ENCODE data around the gene CCDC136.

CCDC136 gene

DNA sequence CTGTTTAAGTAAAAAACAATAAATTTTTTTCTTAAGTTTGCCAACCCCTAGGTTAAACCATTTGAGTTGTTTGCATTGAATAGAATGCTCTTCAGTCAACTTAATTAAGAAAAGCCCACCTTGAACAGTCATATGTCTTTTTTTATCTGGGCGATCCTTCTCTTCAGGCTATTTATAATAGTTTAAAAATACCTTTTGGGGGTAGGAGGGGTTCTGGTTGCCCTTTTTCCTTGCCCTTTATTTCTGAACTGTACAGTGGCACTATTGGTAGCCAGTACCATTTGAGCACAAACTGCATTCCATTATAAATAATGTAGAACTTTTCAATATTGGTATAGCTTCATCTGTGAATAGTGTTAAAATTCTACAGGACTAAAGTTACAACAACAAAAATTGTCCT is 39.5 kb upstream of the CCDC136 start:
- no peaks in the 10 kb centered on the region for H3K4me1 ChIP-seq (ENCODE audit: insufficient read depth, insufficient read length)
- H3K27me3 ChIP-seq (ENCODE audit: insufficient read depth, insufficient read length), result no peaks in the 10 kb centered on the region
- H3K9me3 ChIP-seq (ENCODE audit: insufficient read depth, low read length), result no peaks in the 10 kb centered on the region
- H3K4me3 ChIP-seq (ENCODE audit: insufficient read length, low read depth), result no peak overlapping the region
- TF ChIP-seq YY1 (IDR thresholded peaks at IDR 0.05; ENCODE audit: insufficient read depth, insufficient read length) (no peak), ZNF274 (IDR thresholded peaks at IDR 0.05; ENCODE audit: low read depth, low read length) (no peak), SUZ12 (IDR thresholded peaks at IDR 0.05; ENCODE audit: extremely low read depth, insufficient read depth, insufficient read length) (no peak)
- peaks cover 89% of the 10 kb centered on the region for H3K36me3 ChIP-seq (ENCODE audit: insufficient read depth, insufficient read length, low read length)
- no peak for DNase-seq (ENCODE audit: low read depth, low spot score)
- H3K9ac ChIP-seq (ENCODE audit: insufficient read length, low read depth), result no peak overlapping the region

- Histone ChIP-seq H3K4me1 (ENCODE audit: insufficient read depth, insufficient read length) (no peaks in the 10 kb centered on the region), H3K9me3 (ENCODE audit: insufficient read depth, low read length) (no peaks in the 10 kb centered on the region), H3K36me3 (ENCODE audit: insufficient read depth, insufficient read length, low read length) (peaks cover 83% of the 10 kb centered on the region), H3K9ac (ENCODE audit: insufficient read length, low read depth) (no peak overlapping the region), H3K27me3 (ENCODE audit: insufficient read depth, insufficient read length) (no peaks in the 10 kb centered on the region), H3K4me3 (ENCODE audit: insufficient read length, low read depth) (no peak overlapping the region)
- no peak for DNase-seq (ENCODE audit: low read depth, low spot score)
- TF ChIP-seq SUZ12 (IDR thresholded peaks at IDR 0.05; ENCODE audit: extremely low read depth, insufficient read depth, insufficient read length) (no peak), YY1 (IDR thresholded peaks at IDR 0.05; ENCODE audit: insufficient read depth, insufficient read length) (no peak), ZNF274 (IDR thresholded peaks at IDR 0.05; ENCODE audit: low read depth, low read length) (no peak)
Observed at GRCh38 chr7:128755075-128755818, 36.5 kb upstream of the CCDC136 start.

DNA sequence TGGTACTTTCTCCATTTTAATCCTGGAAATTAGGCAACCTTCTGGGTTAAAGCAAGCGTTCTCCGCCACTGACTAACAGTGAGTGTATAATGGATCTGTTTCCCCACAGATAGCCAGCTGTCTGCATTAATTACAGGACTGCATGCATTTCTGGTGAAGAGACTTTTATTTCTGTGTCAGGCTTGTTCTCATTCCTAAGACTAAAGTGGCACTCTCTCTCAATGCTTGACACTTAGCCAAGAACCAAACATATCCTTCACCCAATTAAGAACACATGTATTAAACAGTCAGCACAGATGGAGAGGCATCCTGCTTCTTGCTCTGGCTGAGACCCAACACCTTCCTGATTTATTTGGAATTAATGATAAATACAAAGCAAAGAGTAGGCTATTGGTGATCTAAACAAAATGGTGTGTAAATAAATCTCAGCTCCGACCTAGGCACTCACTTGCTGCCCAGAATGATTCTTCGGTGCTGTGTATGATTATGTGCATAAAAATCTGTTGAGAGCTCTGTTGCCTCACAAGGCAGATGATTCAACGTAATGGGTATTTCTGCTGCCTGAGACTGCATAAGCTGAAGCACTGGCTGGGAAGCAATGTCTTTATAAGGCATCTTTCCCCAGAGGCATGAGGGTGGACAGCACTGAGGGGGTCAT is 35.8 kb upstream of the CCDC136 start:
- Histone ChIP-seq H3K9me3 (ENCODE audit: insufficient read depth, low read length) (no peaks in the 10 kb centered on the region), H3K4me3 (ENCODE audit: insufficient read length, low read depth) (no peak overlapping the region), H3K36me3 (ENCODE audit: insufficient read depth, insufficient read length, low read length) (peaks cover 81% of the 10 kb centered on the region), H3K27me3 (ENCODE audit: insufficient read depth, insufficient read length) (no peaks in the 10 kb centered on the region), H3K9ac (ENCODE audit: insufficient read length, low read depth) (no peak overlapping the region), H3K4me1 (ENCODE audit: insufficient read depth, insufficient read length) (no peaks in the 10 kb centered on the region)
- TF ChIP-seq SUZ12 (IDR thresholded peaks at IDR 0.05; ENCODE audit: extremely low read depth, insufficient read depth, insufficient read length) (no peak), ZNF274 (IDR thresholded peaks at IDR 0.05; ENCODE audit: low read depth, low read length) (no peak), YY1 (IDR thresholded peaks at IDR 0.05; ENCODE audit: insufficient read depth, insufficient read length) (no peak)
- DNase-seq (ENCODE audit: low read depth, low spot score), result no peak

DNA sequence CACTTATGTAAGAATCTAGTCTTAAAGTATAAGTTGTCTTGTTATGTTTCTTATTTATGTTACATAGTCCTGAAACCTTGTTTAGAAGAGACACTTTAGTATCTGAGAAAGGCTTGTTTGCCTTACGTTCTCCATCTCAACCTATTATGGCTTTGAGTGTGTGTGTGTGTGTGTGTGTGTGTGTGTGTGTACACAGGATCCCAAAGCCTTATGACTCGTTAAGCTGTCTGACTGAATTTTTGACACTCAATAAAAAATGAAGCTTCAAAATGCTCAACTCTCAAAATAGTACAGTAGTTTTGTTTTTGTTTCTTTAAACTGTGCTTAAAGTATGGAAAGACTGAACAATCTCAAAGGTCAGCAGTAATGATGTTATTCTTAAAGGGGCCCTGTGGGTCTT is 34.6 kb upstream of the CCDC136 start:
- Histone ChIP-seq H3K4me3 (ENCODE audit: insufficient read length, low read depth) (no peak overlapping the region), H3K9ac (ENCODE audit: insufficient read length, low read depth) (no peak overlapping the region), H3K27me3 (ENCODE audit: insufficient read depth, insufficient read length) (no peaks in the 10 kb centered on the region), H3K36me3 (ENCODE audit: insufficient read depth, insufficient read length, low read length) (peaks cover 81% of the 10 kb centered on the region), H3K9me3 (ENCODE audit: insufficient read depth, low read length) (no peaks in the 10 kb centered on the region), H3K4me1 (ENCODE audit: insufficient read depth, insufficient read length) (no peaks in the 10 kb centered on the region)
- TF ChIP-seq SUZ12 (IDR thresholded peaks at IDR 0.05; ENCODE audit: extremely low read depth, insufficient read depth, insufficient read length) (no peak), ZNF274 (IDR thresholded peaks at IDR 0.05; ENCODE audit: low read depth, low read length) (no peak), YY1 (IDR thresholded peaks at IDR 0.05; ENCODE audit: insufficient read depth, insufficient read length) (no peak)
- no peak for DNase-seq (ENCODE audit: low read depth, low spot score)

DNA sequence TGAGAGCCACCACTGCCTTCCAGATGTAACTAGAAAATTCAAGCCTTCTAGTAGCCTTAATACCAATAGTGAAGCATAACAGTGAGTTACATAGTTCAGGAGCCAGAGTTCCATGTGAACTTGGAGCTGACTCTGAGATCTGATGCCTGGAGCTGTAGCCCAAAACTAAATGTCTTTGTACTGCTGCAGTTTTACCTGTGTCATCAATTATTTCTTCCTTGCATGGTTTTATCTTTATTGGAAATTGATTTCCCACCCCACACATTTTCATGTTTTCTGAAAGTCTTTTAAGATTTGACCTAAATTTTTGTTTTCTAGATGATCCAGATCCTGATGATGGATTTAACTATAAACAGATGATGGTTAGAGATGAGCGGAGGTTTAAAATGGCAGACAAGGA is 33.2 kb upstream of the CCDC136 start:
- H3K9ac ChIP-seq (ENCODE audit: insufficient read length, low read depth), result no peak overlapping the region
- H3K4me3 ChIP-seq (ENCODE audit: insufficient read length, low read depth), result no peak overlapping the region
- no peak for DNase-seq (ENCODE audit: low read depth, low spot score)
- TF ChIP-seq YY1 (IDR thresholded peaks at IDR 0.05; ENCODE audit: insufficient read depth, insufficient read length), result no peak
- TF ChIP-seq SUZ12 (IDR thresholded peaks at IDR 0.05; ENCODE audit: extremely low read depth, insufficient read depth, insufficient read length), result no peak
- TF ChIP-seq ZNF274 (IDR thresholded peaks at IDR 0.05; ENCODE audit: low read depth, low read length), result no peak
- H3K9me3 ChIP-seq (ENCODE audit: insufficient read depth, low read length), result no peaks in the 10 kb centered on the region
- H3K36me3 ChIP-seq (ENCODE audit: insufficient read depth, insufficient read length, low read length), result peaks cover 77% of the 10 kb centered on the region
- no peaks in the 10 kb centered on the region for H3K27me3 ChIP-seq (ENCODE audit: insufficient read depth, insufficient read length)
- no peaks in the 10 kb centered on the region for H3K4me1 ChIP-seq (ENCODE audit: insufficient read depth, insufficient read length)

GRCh38 chr7:128759242-128759641 is 32.5 kb upstream of the CCDC136 start:
- Histone ChIP-seq H3K27me3 (ENCODE audit: insufficient read depth, insufficient read length) (no peaks in the 10 kb centered on the region), H3K36me3 (ENCODE audit: insufficient read depth, insufficient read length, low read length) (peaks cover 77% of the 10 kb centered on the region), H3K9ac (ENCODE audit: insufficient read length, low read depth) (no peak overlapping the region), H3K4me1 (ENCODE audit: insufficient read depth, insufficient read length) (no peaks in the 10 kb centered on the region), H3K4me3 (ENCODE audit: insufficient read length, low read depth) (no peak overlapping the region), H3K9me3 (ENCODE audit: insufficient read depth, low read length) (no peaks in the 10 kb centered on the region)
- no peak for TF ChIP-seq SUZ12 (IDR thresholded peaks at IDR 0.05; ENCODE audit: extremely low read depth, insufficient read depth, insufficient read length)
- no peak for DNase-seq (ENCODE audit: low read depth, low spot score)

- no peaks in the 10 kb centered on the region for H3K4me1 ChIP-seq (ENCODE audit: insufficient read depth, insufficient read length)
- H3K4me3 ChIP-seq (ENCODE audit: insufficient read length, low read depth), result no peak overlapping the region
- H3K27me3 ChIP-seq (ENCODE audit: insufficient read depth, insufficient read length), result no peaks in the 10 kb centered on the region
- DNase-seq (ENCODE audit: low read depth, low spot score), result no peak
- H3K9me3 ChIP-seq (ENCODE audit: insufficient read depth, low read length), result no peaks in the 10 kb centered on the region
- peaks cover 70% of the 10 kb centered on the region for H3K36me3 ChIP-seq (ENCODE audit: insufficient read depth, insufficient read length, low read length)
- TF ChIP-seq YY1 (IDR thresholded peaks at IDR 0.05; ENCODE audit: insufficient read depth, insufficient read length) (no peak), SUZ12 (IDR thresholded peaks at IDR 0.05; ENCODE audit: extremely low read depth, insufficient read depth, insufficient read length) (no peak), ZNF274 (IDR thresholded peaks at IDR 0.05; ENCODE audit: low read depth, low read length) (no peak)
- H3K9ac ChIP-seq (ENCODE audit: insufficient read length, low read depth), result no peak overlapping the region
Observed at GRCh38 chr7:128763541-128763940, 28.2 kb upstream of the CCDC136 start.
